ENCODE data around the gene SLC13A2.

Gene SLC13A2

GRCh38 chr17:28503420-28503819 is 30.0 kb downstream of the SLC13A2 start:
- ChIA-PET CTCF (interaction anchor here (0.6 to 2.7 kb wide), 7 partner anchors 8 to 45 kb away, joined by 3 to 34 read pairs (median 4); no protein-coding TSS in a partner anchor), POLR2A (interaction anchor here (0.6 kb wide), 1 partner anchor 15 kb away, joined by 3 read pairs; no protein-coding TSS in a partner anchor)

GRCh38 chr17:28505986-28506665 is 32.7 kb downstream of the SLC13A2 start, which contains the start of gene FOXN1:
TSS of gene FOXN1 (plus strand) at chr17:28506348. CDS start at chr17:28523970, 17,622 bp downstream.
- H3K4me3 ChIP-seq (ENCODE audit: low read depth, low read length), result no peak within 1 kb of the TSS
- ChIA-PET CTCF (interaction anchor here (0.7 to 2.4 kb wide), 3 partner anchors 11 to 41 kb away, joined by 3 to 8 read pairs (median 5); no protein-coding TSS in a partner anchor), POLR2A (no interaction called here)
- TF ChIP-seq GLI4 (tag by site-specific recombination; IDR thresholded peaks at IDR 0.05) (no peak), ZNF792 (tag by site-specific recombination; IDR thresholded peaks at IDR 0.05) (no peak), ZFP37 (tag by site-specific recombination; IDR thresholded peaks at IDR 0.05) (no peak), ZBTB7A (tag by site-specific recombination; IDR thresholded peaks at IDR 0.05; ENCODE audit: low read depth) (no peak), ZBTB26 (tag by site-specific recombination; optimal IDR thresholded peaks at IDR 0.05) (no peak)
- no peaks in the 10 kb centered on the region for H3K4me1 ChIP-seq (ENCODE audit: control insufficient read depth, insufficient read depth, low read length)
- no peaks in the 10 kb centered on the region for H3K9me3 ChIP-seq (ENCODE audit: control insufficient read depth, insufficient read depth, low read depth, low read length)
- H3K27ac ChIP-seq (ENCODE audit: extremely low read depth, low read depth, low read length), result no peak within 1 kb of the TSS
- no peaks in the 10 kb centered on the region for H3K36me3 ChIP-seq (ENCODE audit: control insufficient read depth in 2 of 2, insufficient read depth in 1 of 2, low read length in 2 of 2)

More at GRCh38 chr17:28503420-28503819, 30.0 kb downstream of the SLC13A2 start:
- Histone ChIP-seq H3K9me3 (ENCODE audit: control insufficient read depth, insufficient read depth, low read depth, low read length) (no peaks in the 10 kb centered on the region), H3K36me3 (ENCODE audit: control insufficient read depth in 2 of 2, insufficient read depth in 1 of 2, low read length in 2 of 2) (no peaks in the 10 kb centered on the region), H3K4me3 (ENCODE audit: low read depth, low read length) (no peak overlapping the region), H3K4me1 (ENCODE audit: control insufficient read depth, insufficient read depth, low read length) (no peaks in the 10 kb centered on the region), H3K27ac (ENCODE audit: extremely low read depth, low read depth, low read length) (no peak overlapping the region)
- no peak for TF ChIP-seq ZNF184 (tag by site-specific recombination; IDR thresholded peaks at IDR 0.05)

- Histone ChIP-seq H3K27ac (ENCODE audit: extremely low read depth, low read depth, low read length) (no peak overlapping the region), H3K36me3 (ENCODE audit: control insufficient read depth in 2 of 2, insufficient read depth in 1 of 2, low read length in 2 of 2) (no peaks in the 10 kb centered on the region), H3K9me3 (ENCODE audit: control insufficient read depth, insufficient read depth, low read depth, low read length) (no peaks in the 10 kb centered on the region), H3K4me3 (ENCODE audit: low read depth, low read length) (no peak overlapping the region), H3K4me1 (ENCODE audit: control insufficient read depth, insufficient read depth, low read length) (no peaks in the 10 kb centered on the region)
- ChIA-PET POLR2A (no interaction called here), CTCF (interaction anchor here (1.2 to 2.4 kb wide), 2 partner anchors 12 to 40 kb away, joined by 3 to 8 read pairs; no protein-coding TSS in a partner anchor)
- no peak for TF ChIP-seq ZNF140 (tag by site-specific recombination; IDR thresholded peaks at IDR 0.05)
- peak; percentile 28; the same call in 1 of the 2 replicates for TF ChIP-seq ZFHX2 (tag by site-specific recombination; conservative IDR thresholded peaks at IDR 0.05)
- TF ChIP-seq EGR2 (tag by site-specific recombination; IDR thresholded peaks at IDR 0.05; ENCODE audit: low read depth), result 0 out of 2 replicates have a peak, but pooled peaks have one; percentile 8
- no peak for TF ChIP-seq PRDM4 (tag by site-specific recombination; IDR thresholded peaks at IDR 0.05)
- no peak for TF ChIP-seq FEZF1 (tag by site-specific recombination; IDR thresholded peaks at IDR 0.05)
- TF ChIP-seq SCRT2 (tag by site-specific recombination; IDR thresholded peaks at IDR 0.05), result 0 out of 2 replicates have a peak, but pooled peaks have one; percentile 44
- TF ChIP-seq ZNF121 (tag by site-specific recombination; IDR thresholded peaks at IDR 0.05), result peak; percentile 79
- TF ChIP-seq HOXA7 (CRISPR knock-in tag; IDR thresholded peaks at IDR 0.05; ENCODE audit: borderline replicate concordance), result no peak
- no peak for TF ChIP-seq SALL2 (tag by site-specific recombination; IDR thresholded peaks at IDR 0.05; ENCODE audit: borderline replicate concordance)
- no peak for TF ChIP-seq ZFP3 (tag by site-specific recombination; IDR thresholded peaks at IDR 0.05; ENCODE audit: low read depth)
- no peak for TF ChIP-seq GLI2 (tag by site-specific recombination; IDR thresholded peaks at IDR 0.05; ENCODE audit: borderline replicate concordance, low read depth)
These were observed 33.5 kb downstream of the SLC13A2 start for GRCh38 chr17:28506763-28507487.

Data from HEK293 (cell line).